ENCODE measurements around the gene CAST.
"Not testable (repeated sequence)": the region's sequence is repeated elsewhere in the genome, so short reads cannot be mapped to it uniquely, and the experiment has no call there.

Gene CAST

DNA sequence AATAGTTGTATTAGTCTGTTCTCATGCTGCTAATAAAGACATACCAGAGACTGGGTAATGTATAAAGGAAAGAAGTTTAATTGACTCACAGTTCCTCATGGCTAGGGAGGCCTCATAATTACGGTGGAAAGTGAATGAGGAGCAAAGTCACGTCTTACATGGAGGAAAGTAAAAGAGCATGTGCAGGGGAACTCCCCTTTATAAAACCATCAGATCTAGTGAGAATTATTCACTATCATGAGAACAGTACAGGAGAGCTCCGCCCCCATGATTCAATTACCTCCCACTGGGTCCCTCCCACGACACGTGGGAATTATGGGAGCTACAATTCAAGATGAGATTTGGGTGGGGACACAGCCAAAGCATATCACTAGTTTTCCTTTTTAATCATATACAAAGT is 82.0 kb downstream of the CAST start:
- H3K4me3 ChIP-seq (ENCODE audit: low read depth, low read length); H3K4me1 ChIP-seq (ENCODE audit: control insufficient read depth, insufficient read depth, low read length); H3K9me3 ChIP-seq (ENCODE audit: control insufficient read depth, insufficient read depth, low read depth, low read length); H3K27ac ChIP-seq (ENCODE audit: extremely low read depth, low read depth, low read length); POLR2A ChIA-PET: not testable (repeated sequence)
- H3K36me3 ChIP-seq (ENCODE audit: control insufficient read depth in 2 of 2, insufficient read depth in 1 of 2, low read length in 2 of 2) = peaks cover 1 to 51% of the 10 kb centered on the region in 2 experiments; a peak in 1 of 3 replicates
- CTCF ChIA-PET = interaction anchor here (1.9 kb wide), 1 partner anchor 9 kb away, joined by 10 read pairs; no protein-coding TSS in a partner anchor
- TF ChIP-seq, protein P1, sequence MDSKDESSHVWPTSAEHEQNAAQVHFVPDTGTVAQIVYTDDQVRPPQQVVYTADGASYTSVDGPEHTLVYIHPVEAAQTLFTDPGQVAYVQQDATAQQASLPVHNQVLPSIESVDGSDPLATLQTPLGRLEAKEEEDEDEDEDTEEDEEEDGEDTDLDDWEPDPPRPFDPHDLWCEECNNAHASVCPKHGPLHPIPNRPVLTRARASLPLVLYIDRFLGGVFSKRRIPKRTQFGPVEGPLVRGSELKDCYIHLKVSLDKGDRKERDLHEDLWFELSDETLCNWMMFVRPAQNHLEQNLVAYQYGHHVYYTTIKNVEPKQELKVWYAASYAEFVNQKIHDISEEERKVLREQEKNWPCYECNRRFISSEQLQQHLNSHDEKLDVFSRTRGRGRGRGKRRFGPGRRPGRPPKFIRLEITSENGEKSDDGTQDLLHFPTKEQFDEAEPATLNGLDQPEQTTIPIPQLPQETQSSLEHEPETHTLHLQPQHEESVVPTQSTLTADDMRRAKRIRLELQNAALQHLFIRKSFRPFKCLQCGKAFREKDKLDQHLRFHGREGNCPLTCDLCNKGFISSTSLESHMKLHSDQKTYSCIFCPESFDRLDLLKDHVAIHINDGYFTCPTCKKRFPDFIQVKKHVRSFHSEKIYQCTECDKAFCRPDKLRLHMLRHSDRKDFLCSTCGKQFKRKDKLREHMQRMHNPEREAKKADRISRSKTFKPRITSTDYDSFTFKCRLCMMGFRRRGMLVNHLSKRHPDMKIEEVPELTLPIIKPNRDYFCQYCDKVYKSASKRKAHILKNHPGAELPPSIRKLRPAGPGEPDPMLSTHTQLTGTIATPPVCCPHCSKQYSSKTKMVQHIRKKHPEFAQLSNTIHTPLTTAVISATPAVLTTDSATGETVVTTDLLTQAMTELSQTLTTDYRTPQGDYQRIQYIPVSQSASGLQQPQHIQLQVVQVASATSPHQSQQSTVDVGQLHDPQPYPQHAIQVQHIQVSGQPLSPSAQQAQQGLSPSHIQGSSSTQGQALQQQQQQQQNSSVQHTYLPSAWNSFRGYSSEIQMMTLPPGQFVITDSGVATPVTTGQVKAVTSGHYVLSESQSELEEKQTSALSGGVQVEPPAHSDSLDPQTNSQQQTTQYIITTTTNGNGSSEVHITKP (tag by site-specific recombination; IDR thresholded peaks at IDR 0.05) = 0 out of 2 replicates have a peak, but pooled peaks have one; percentile 50
- TF ChIP-seq SP7 (tag by site-specific recombination; IDR thresholded peaks at IDR 0.05) (peak; percentile 66), ZFHX2 (tag by site-specific recombination; conservative IDR thresholded peaks at IDR 0.05) (peak; percentile 67)

GRCh38 chr5:96745025-96745424 is 82.8 kb downstream of the CAST start:
- Histone ChIP-seq H3K4me3 (ENCODE audit: low read depth, low read length) (no peak overlapping the region), H3K9me3 (ENCODE audit: control insufficient read depth, insufficient read depth, low read depth, low read length) (no peaks in the 10 kb centered on the region), H3K4me1 (ENCODE audit: control insufficient read depth, insufficient read depth, low read length) (peaks cover 7% of the 10 kb centered on the region), H3K27ac (ENCODE audit: extremely low read depth, low read depth, low read length) (no peak overlapping the region), H3K36me3 (ENCODE audit: control insufficient read depth in 2 of 2, insufficient read depth in 1 of 2, low read length in 2 of 2) (peaks cover 6 to 53% of the 10 kb centered on the region in 2 experiments; a peak in 1 of 3 replicates)
- CTCF ChIA-PET = interaction anchor here (0.6 to 1.0 kb wide), 2 partner anchors 85 to 418 kb away, joined by 3 to 4 read pairs; no protein-coding TSS in a partner anchor
- POLR2A ChIA-PET = no interaction called here
- no peak for TF ChIP-seq ZNF416 (tag by site-specific recombination; IDR thresholded peaks at IDR 0.05)
- TF ChIP-seq ZNF629 (tag by site-specific recombination; IDR thresholded peaks at IDR 0.05) = peak; percentile 66
- TF ChIP-seq, protein P2, sequence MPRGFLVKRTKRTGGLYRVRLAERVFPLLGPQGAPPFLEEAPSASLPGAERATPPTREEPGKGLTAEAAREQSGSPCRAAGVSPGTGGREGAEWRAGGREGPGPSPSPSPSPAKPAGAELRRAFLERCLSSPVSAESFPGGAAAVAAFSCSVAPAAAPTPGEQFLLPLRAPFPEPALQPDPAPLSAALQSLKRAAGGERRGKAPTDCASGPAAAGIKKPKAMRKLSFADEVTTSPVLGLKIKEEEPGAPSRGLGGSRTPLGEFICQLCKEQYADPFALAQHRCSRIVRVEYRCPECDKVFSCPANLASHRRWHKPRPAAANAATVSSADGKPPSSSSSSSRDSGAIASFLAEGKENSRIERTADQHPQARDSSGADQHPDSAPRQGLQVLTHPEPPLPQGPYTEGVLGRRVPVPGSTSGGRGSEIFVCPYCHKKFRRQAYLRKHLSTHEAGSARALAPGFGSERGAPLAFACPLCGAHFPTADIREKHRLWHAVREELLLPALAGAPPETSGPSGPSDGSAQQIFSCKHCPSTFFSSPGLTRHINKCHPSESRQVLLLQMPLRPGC (tag by site-specific recombination; IDR thresholded peaks at IDR 0.05) = 0 out of 2 replicates have a peak, but pooled peaks have one; percentile 33
- 0 out of 2 replicates have a peak, but pooled peaks have one; percentile 25 for TF ChIP-seq GLIS1 (tag by site-specific recombination; IDR thresholded peaks at IDR 0.05)
- no peak for TF ChIP-seq ZNF473 (tag by site-specific recombination; IDR thresholded peaks at IDR 0.05)
- TF ChIP-seq, protein P3, sequence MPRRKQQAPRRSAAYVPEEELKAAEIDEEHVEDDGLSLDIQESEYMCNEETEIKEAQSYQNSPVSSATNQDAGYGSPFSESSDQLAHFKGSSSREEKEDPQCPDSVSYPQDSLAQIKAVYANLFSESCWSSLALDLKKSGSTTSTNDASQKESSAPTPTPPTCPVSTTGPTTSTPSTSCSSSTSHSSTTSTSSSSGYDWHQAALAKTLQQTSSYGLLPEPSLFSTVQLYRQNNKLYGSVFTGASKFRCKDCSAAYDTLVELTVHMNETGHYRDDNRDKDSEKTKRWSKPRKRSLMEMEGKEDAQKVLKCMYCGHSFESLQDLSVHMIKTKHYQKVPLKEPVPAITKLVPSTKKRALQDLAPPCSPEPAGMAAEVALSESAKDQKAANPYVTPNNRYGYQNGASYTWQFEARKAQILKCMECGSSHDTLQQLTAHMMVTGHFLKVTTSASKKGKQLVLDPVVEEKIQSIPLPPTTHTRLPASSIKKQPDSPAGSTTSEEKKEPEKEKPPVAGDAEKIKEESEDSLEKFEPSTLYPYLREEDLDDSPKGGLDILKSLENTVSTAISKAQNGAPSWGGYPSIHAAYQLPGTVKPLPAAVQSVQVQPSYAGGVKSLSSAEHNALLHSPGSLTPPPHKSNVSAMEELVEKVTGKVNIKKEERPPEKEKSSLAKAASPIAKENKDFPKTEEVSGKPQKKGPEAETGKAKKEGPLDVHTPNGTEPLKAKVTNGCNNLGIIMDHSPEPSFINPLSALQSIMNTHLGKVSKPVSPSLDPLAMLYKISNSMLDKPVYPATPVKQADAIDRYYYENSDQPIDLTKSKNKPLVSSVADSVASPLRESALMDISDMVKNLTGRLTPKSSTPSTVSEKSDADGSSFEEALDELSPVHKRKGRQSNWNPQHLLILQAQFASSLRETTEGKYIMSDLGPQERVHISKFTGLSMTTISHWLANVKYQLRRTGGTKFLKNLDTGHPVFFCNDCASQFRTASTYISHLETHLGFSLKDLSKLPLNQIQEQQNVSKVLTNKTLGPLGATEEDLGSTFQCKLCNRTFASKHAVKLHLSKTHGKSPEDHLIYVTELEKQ (tag by site-specific recombination; IDR thresholded peaks at IDR 0.05; ENCODE audit: borderline replicate concordance) = peak; percentile 76; the same call in 1 of the 2 replicates
- no peak for TF ChIP-seq ZNF670 (tag by site-specific recombination; IDR thresholded peaks at IDR 0.05; ENCODE audit: low read depth)
- TF ChIP-seq ZNF223 (tag by site-specific recombination; IDR thresholded peaks at IDR 0.05) = no peak
- TF ChIP-seq KLF9 (tag by site-specific recombination; IDR thresholded peaks at IDR 0.05; ENCODE audit: low read depth) = peak; percentile 19; the same call in 1 of the 2 replicates
- 0 out of 2 replicates have a peak, but pooled peaks have one; percentile 15 for TF ChIP-seq ZXDB (tag by site-specific recombination; IDR thresholded peaks at IDR 0.05)
- no peak for TF ChIP-seq ZNF530 (tag by site-specific recombination; IDR thresholded peaks at IDR 0.05; ENCODE audit: low read depth)
- TF ChIP-seq ZEB2 (tag by site-specific recombination; IDR thresholded peaks at IDR 0.05) = peak; percentile 60
- TF ChIP-seq BCL11A (tag by site-specific recombination; IDR thresholded peaks at IDR 0.05; ENCODE audit: low read depth) = peak; percentile 84
- peak; percentile 66 for TF ChIP-seq KLF16 (tag by site-specific recombination; IDR thresholded peaks at IDR 0.05)
- TF ChIP-seq BCL11B (tag by site-specific recombination; IDR thresholded peaks at IDR 0.05; ENCODE audit: low read depth) = peak; percentile 80
- TF ChIP-seq ZNF558 (tag by site-specific recombination; IDR thresholded peaks at IDR 0.05) = peak; percentile 22; the same call in 1 of the 2 replicates
- TF ChIP-seq, protein P4, sequence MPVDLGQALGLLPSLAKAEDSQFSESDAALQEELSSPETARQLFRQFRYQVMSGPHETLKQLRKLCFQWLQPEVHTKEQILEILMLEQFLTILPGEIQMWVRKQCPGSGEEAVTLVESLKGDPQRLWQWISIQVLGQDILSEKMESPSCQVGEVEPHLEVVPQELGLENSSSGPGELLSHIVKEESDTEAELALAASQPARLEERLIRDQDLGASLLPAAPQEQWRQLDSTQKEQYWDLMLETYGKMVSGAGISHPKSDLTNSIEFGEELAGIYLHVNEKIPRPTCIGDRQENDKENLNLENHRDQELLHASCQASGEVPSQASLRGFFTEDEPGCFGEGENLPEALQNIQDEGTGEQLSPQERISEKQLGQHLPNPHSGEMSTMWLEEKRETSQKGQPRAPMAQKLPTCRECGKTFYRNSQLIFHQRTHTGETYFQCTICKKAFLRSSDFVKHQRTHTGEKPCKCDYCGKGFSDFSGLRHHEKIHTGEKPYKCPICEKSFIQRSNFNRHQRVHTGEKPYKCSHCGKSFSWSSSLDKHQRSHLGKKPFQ (tag by site-specific recombination; IDR thresholded peaks at IDR 0.05) = no peak
- TF ChIP-seq KLF8 (tag by site-specific recombination; IDR thresholded peaks at IDR 0.05) = 0 out of 2 replicates have a peak, but pooled peaks have one; percentile 42
- peak; percentile 86 for TF ChIP-seq ZBTB6 (tag by site-specific recombination; IDR thresholded peaks at IDR 0.05)
- TF ChIP-seq ZFP41 (tag by site-specific recombination; IDR thresholded peaks at IDR 0.05; ENCODE audit: borderline replicate concordance) = no peak
- 0 out of 2 replicates have a peak, but pooled peaks have one; percentile 51 for TF ChIP-seq ZNF24 (tag by site-specific recombination; IDR thresholded peaks at IDR 0.05)

Data from HEK293 (cell line).